ENCODE measurements around the gene FAM9C. TPM values are rescaled to one million over a fixed set of nuclear protein-coding genes. Genes with fewer than 3 reads are reported as not detected.

Gene FAM9C
- total RNA-seq, 1 experiment from 2014 or later = not detected

- intact Hi-C loops (cut with micrococcal nuclease; ENCODE audit: unreplicated experiment) = no loop called here
- H3K36me3 ChIP-seq (ENCODE audit: low read depth) = no peaks in the 10 kb centered on the region
- no peak overlapping the region for H3K4me3 ChIP-seq
- H3K4me1 ChIP-seq (replicated peaks; ENCODE audit: insufficient read depth) = peaks cover 59% of the 10 kb centered on the region
- H3K4me2 ChIP-seq = no peak overlapping the region; the same call in 1 of the 2 replicates
- POLR2A ChIA-PET (ENCODE audit: unreplicated experiment) = interaction anchor here (0.5 kb wide), 1 partner anchor 29 kb away, joined by 15 read pairs; no protein-coding TSS in a partner anchor
- H3K9me3 ChIP-seq (ENCODE audit: insufficient read depth, low read depth) = no peaks in the 10 kb centered on the region
- H4K20me1 ChIP-seq (ENCODE audit: insufficient read depth) = no peaks in the 10 kb centered on the region
- peak overlapping the region; percentile 91 for H3K27ac ChIP-seq
- H3F3A ChIP-seq (ENCODE audit: insufficient read depth, low read depth) = peaks cover 42% of the 10 kb centered on the region
- H2AFZ ChIP-seq = no peak overlapping the region
- no peaks in the 10 kb centered on the region for H3K27me3 ChIP-seq (ENCODE audit: insufficient read depth, low read depth)
- CTCF ChIA-PET = no interaction called here
- no peaks in the 10 kb centered on the region for H3K9me2 ChIP-seq (ENCODE audit: insufficient read depth)
- BruUV-seq (replicated peaks) = no TSS peak
- no peak for DNase-seq
- H3K79me2 ChIP-seq (ENCODE audit: low read depth) = no peaks in the 10 kb centered on the region
- no peak for TF ChIP-seq EZH2 (IDR thresholded peaks at IDR 0.05; ENCODE audit: low read depth)
- no peak for TF ChIP-seq CTCF (conservative IDR thresholded peaks at IDR 0.05)
These were observed 58.1 kb downstream of the FAM9C start for GRCh38 chrX:12986164-12986779.

Other genes with a start within 250 kb of the FAM9C start
- gene TLR7, start 177.5 kb downstream of the FAM9C start, total RNA-seq (2021) = not detected in 2 replicates
- gene TLR8, start 138.0 kb downstream of the FAM9C start, total RNA-seq (2021) = not detected in 2 replicates
- gene TMSB4X, start 69.5 kb downstream of the FAM9C start, total RNA-seq (2021) = 2,589 and 3,588 TPM in 2 replicates